Mesothelial cell of epicardium (in vitro differentiated cells): Measurements from ENCODE around the gene ANG. TPM values are rescaled to one million over a fixed set of nuclear protein-coding genes. Genes with fewer than 3 reads are reported as not detected.

Experiments
- DNase-seq, 2 experiments: peaks; one replicate each; pipeline ENCODE4 v3.0.0; 2021; ENCODE audit warnings: low spot score in 2 of 2; ENCODE audit not compliant: unreplicated experiment in 2 of 2
- H3K27ac Mint-ChIP-seq: 2 replicates; pipeline ENCODE4 v1.8.0; 2021; ENCODE audit warnings: mixed read lengths
- H3K27me3 Mint-ChIP-seq: 2 replicates; pipeline ENCODE4 v1.8.0; 2021; ENCODE audit warnings: low read depth, mixed read lengths
- H3K36me3 Mint-ChIP-seq: 2 replicates; pipeline ENCODE4 v1.8.0; 2021; ENCODE audit warnings: mixed read lengths
- H3K4me1 Mint-ChIP-seq: 2 replicates; pipeline ENCODE4 v1.8.0; 2021; ENCODE audit warnings: mixed read lengths
- H3K4me3 Mint-ChIP-seq: 2 replicates; pipeline ENCODE4 v1.8.0; 2021; ENCODE audit warnings: mild to moderate bottlenecking, moderate library complexity, mixed read lengths
- H3K9me3 Mint-ChIP-seq: 2 replicates; pipeline ENCODE4 v1.8.0; 2021; ENCODE audit warnings: mixed read lengths
- CTCF ChIP-seq: fragments of 200-600 bp; sonication (generic); IDR thresholded peaks from one replicate; pipeline ENCODE4 v1.5.0; 2021; ENCODE audit warnings: antibody characterized with exemption; ENCODE audit not compliant: unreplicated experiment
- total RNA-seq: library from RNA; stranded (reverse); gene quantifications from 3 replicates; pipeline ENCODE4 v1.2.1, GENCODE V29; 2021

Gene ANG
- total RNA-seq, 1 donor from 2014 or later, result 5.4 TPM

- Mint-ChIP-seq H3K36me3 (no peaks in the 10 kb centered on the region), H3K27me3 (no peaks in the 10 kb centered on the region), H3K4me3 (no peak overlapping the region), H3K9me3 (no peaks in the 10 kb centered on the region), H3K4me1 (no peaks in the 10 kb centered on the region), H3K27ac (no peak overlapping the region)
- TF ChIP-seq CTCF, result no peak
- no peak for DNase-seq
Observed at GRCh38 chr14:20743556-20743955, 55.0 kb downstream of the ANG start.

Other genes with a start within 250 kb of the ANG start
- 67.0 to 72.9 TPM (median 69.7 TPM) in 3 replicates for gene OSGEP, start 234.0 kb upstream of the ANG start, total RNA-seq
- 283 to 304 TPM (median 299 TPM) in 3 replicates for gene APEX1, start 233.5 kb upstream of the ANG start, total RNA-seq
- 32.3 to 37.5 TPM (median 33.7 TPM) in 3 replicates for gene PIP4P1, start 227.3 kb upstream of the ANG start, total RNA-seq
- gene PNP, start 219.4 kb upstream of the ANG start, total RNA-seq, result 10.3 to 11.3 TPM (median 10.4 TPM) in 3 replicates
- 0.70 to 1.1 TPM (median 1.1 TPM) in 3 replicates for gene RNASE10, start 183.2 kb upstream of the ANG start, total RNA-seq
- not detected in 3 replicates for gene RNASE9, start 127.7 kb upstream of the ANG start, total RNA-seq
- gene RNASE11, start 100.8 kb upstream of the ANG start, total RNA-seq, result not detected in 3 replicates
- not detected in 3 replicates for gene RNASE12, start 97.4 kb upstream of the ANG start, total RNA-seq
- not detected in 3 replicates for gene OR6S1, start 47.1 kb upstream of the ANG start, total RNA-seq
- gene RNASE4, start 4.2 kb upstream of the ANG start, total RNA-seq, result 4.6 to 6.2 TPM (median 5.3 TPM) in 3 replicates
- gene EDDM3A, start 57.1 kb downstream of the ANG start, total RNA-seq, result not detected in 3 replicates
- gene EDDM3B, start 79.6 kb downstream of the ANG start, total RNA-seq, result not detected in 3 replicates
- gene RNASE6, start 92.5 kb downstream of the ANG start, total RNA-seq, result 0.27 to 0.57 TPM (median 0.33 TPM) in 3 replicates
- 13.1 to 14.8 TPM (median 13.3 TPM) in 3 replicates for gene RNASE1, start 114.1 kb downstream of the ANG start, total RNA-seq
- not detected in 3 replicates for gene RNASE3, start 202.6 kb downstream of the ANG start, total RNA-seq